Astrocyte of the spinal cord (primary cell): ENCODE data around the gene TMEM117.

Experiments used
- DNase-seq: peaks from one replicate; pipeline ENCODE4 v3.0.0; 2011; ENCODE audit warnings: low read depth, low spot score
- H3K4me3 ChIP-seq: 2 replicates; pipeline ENCODE4 v1.5.1; 2011; ENCODE audit warnings: low read depth, mild to moderate bottlenecking, low read length, moderate library complexity
- in situ Hi-C: cut with HindIII; loops from 2 replicates; pipeline ENCODE4 v1.10.0; 2017; ENCODE audit warnings: low sequenced_read_pairs
- TF ChIP-seq, protein P1 (sequence below): IDR thresholded peaks from 2 replicates; pipeline ENCODE4 v1.5.1; 2012; ENCODE audit warnings: low read depth, mild to moderate bottlenecking, low read length, inconsistent platforms

The TMEM117 gene

DNA sequence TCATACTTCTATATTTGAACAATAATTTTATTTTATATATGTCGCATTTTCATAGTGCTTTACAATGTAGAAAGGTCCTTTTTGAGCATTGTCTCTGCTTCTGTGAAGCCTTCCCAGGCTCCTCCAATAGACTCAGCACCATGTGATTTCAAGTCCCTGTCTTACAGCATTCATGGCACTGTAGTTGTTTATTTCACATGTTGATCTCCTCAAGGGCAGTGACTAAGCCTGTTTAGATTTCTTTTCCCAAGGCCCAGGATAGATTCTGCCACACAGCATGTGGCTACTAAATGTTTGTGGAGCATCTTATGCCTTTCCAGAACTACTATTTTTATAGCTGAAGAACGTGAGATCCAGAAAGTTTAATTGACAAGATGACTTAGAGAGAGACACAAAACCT lies 391.7 kb downstream of the TMEM117 start:
- no peak for DNase-seq
- TF ChIP-seq, protein P1, sequence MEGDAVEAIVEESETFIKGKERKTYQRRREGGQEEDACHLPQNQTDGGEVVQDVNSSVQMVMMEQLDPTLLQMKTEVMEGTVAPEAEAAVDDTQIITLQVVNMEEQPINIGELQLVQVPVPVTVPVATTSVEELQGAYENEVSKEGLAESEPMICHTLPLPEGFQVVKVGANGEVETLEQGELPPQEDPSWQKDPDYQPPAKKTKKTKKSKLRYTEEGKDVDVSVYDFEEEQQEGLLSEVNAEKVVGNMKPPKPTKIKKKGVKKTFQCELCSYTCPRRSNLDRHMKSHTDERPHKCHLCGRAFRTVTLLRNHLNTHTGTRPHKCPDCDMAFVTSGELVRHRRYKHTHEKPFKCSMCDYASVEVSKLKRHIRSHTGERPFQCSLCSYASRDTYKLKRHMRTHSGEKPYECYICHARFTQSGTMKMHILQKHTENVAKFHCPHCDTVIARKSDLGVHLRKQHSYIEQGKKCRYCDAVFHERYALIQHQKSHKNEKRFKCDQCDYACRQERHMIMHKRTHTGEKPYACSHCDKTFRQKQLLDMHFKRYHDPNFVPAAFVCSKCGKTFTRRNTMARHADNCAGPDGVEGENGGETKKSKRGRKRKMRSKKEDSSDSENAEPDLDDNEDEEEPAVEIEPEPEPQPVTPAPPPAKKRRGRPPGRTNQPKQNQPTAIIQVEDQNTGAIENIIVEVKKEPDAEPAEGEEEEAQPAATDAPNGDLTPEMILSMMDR, result no peak
- no peak overlapping the region for H3K4me3 ChIP-seq
- in situ Hi-C loops, result no loop called here

DNA sequence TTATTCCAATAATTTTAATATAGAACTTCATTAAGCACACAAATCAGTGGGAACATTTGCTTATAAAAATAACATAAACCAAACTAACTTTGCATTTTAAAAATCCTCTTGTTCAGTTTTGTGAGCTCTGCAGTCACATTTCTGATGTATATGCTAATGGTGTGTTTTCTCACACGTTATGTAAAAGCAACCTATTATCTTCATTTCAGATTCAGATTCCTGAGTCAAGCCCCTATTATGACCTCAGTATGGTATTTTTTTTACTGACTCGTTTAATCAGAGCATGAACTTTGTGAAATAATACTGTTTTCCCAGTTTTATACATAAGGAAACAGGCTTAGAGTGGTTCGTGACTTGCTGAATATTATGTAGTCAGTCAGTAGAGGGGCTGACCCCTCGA lies 394.0 kb downstream of the TMEM117 start:
- in situ Hi-C loops, result no loop called here
- no peak overlapping the region for H3K4me3 ChIP-seq
- no peak for DNase-seq
- TF ChIP-seq, protein P1, result no peak

DNA sequence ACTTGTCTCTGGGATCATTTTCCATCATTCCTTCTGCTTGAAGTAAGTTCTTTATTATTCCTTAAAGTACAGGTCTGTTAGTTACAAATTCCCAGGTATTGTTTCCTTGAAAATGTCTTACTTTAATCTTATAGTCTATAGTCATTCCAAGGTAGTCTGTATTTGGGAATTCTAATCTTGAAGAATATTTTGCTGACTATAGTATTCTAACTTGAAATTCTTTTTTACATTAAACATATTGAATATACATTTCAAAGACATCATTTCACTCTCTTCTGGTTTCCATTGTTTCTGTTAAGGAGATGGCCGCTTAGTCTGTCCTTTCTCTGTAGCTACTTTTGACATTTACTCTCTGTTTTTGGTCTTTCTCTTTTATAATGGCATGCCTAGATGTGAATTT lies 399.8 kb downstream of the TMEM117 start:
- in situ Hi-C loops, result no loop called here
- TF ChIP-seq, protein P1, result no peak

DNA sequence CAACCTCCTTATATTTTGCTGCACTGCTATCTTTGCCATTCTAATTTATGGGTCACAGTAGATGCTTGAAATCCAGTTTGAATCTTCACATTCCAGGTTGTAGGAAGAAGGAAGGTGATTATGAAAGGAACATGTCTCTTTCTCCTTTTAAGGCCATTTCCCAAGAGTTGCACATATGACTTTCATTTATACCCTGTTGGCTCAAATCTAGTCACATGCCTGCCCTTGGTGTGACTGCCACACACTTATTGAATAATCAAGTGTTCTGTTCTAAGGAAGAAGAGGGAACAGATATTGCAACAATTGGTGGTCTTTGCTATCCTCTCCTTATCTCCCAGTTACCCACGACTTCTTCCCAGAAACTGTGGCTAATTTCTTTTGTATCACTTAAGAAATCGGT lies 404.3 kb downstream of the TMEM117 start:
- no peak overlapping the region for H3K4me3 ChIP-seq
- TF ChIP-seq, protein P1, result no peak
- no peak for DNase-seq
- in situ Hi-C loops, result no loop called here

More for the DNA sequence above, 399.8 kb downstream of the TMEM117 start:
- DNase-seq, result no peak
- no peak overlapping the region for H3K4me3 ChIP-seq

DNA sequence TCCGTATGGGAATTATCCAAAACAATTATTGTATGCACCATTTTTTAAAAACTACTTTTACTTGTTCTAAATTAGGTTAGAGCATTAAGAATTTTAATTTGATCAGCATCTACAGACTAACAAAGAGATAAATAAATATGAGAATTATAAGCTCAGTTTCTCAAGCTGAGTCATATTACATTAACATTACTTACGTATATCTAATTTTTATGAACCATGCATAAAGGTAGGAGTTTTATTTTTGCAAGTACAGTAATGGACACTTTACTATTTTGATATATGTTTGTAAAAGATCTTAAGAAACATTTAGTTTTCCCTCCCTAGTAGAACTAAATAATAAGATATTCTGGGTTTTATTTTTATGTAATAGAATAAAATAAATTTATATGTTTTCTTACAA lies 410.1 kb downstream of the TMEM117 start:
- TF ChIP-seq, protein P1, result no peak
- DNase-seq, result no peak
- in situ Hi-C loops, result no loop called here
- H3K4me3 ChIP-seq, result no peak overlapping the region

DNA sequence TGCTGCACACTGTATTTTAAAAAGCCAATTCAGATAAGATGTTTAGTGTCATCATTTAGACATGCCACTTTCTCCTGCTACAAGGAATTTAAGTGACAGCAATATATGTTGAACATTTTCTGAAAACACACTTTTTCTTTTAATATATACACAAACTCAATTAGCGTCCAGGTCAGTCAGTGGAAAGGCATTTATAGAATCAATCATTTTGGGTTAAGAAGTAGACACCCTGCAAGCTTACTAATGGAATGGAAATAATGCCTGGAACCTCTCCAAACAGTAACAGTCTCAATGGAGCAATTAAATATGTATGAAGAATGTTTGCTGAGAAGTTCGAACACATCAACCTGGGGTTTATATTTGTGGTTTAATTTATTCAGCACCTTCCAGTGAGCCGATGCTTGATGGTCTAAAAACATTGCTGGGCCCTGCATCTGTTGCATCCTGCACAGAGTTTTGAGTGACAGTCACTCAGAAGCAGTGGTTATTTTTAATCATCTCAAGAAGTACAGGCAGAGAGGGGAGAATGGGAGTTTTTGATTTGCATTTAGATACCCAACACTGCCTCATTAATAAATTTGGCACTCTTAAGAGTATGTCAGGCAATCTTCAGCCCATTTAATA lies 410.7 kb downstream of the TMEM117 start:
- TF ChIP-seq, protein P1, result no peak
- H3K4me3 ChIP-seq, result no peak overlapping the region
- DNase-seq, result peak; percentile 6
- in situ Hi-C loops, result no loop called here
